OCI-LY1 (cell line): ENCODE data around the gene AMHR2.

Experiments
- CTCF ChIP-seq: fragments of 200-600 bp; sonication (generic), shearing (Covaris generic); IDR thresholded peaks from 2 replicates; pipeline ENCODE4 v1.5.1; 2017; ENCODE audit warnings: mild to moderate bottlenecking, antibody characterized with exemption, low read length, moderate library complexity, mixed read lengths
- EZH2 ChIP-seq: fragments of 200-600 bp; sonication (generic), shearing (Covaris generic); IDR thresholded peaks from 2 replicates; pipeline ENCODE4 v1.8.0; 2017; ENCODE audit warnings: borderline replicate concordance, mixed run types, mild to moderate bottlenecking, antibody characterized with exemption, low read length, moderate library complexity, mixed read lengths

GRCh38 chr12:53464685-53465418 is 41.2 kb downstream of the AMHR2 start:
- no peak for TF ChIP-seq EZH2
- TF ChIP-seq CTCF, result no peak
